ENCODE data around the gene UBE2C.

DNA sequence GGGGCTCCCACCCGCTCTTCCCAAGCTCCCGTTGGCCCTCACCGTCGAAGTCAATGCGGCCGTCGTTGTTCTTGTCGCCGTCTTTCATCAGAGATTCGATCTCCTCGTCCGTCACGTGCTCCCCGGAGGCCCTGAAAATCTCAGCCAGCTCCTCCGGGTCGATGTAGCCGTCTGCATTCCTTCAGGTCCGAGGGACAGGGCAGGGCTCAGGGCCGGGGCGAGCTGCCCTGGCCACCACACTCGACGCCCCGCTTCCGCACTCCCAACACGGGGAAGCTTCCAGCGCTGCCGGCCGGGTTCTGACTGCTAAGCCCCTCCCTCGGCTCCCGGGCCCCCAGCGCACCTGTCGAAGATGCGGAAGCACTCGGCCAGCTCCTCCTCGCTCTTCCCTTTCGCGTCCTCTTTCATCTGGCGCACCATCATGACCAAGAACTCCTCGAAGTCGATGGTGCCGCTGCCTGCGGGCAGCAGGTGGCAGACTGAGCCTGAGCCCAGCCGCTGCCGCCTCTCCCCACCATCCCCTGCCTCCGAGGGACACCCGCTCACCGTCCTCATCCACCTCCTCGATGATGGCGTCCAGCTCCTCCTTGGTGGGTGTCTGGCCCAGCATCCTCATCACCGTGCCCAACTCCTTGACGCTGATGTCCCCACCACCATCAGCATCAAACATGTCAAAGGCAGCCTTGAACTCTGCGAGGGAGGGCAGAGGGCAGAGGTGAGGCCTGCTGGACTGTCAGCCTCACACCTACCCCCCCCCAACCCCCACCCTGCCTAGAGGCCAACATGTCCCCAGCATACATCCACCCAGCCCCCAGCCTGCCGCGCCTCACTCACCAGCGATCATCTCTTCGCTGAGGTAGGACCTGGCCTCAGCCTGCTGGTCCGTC, 11.7 kb downstream of the UBE2C start:
- TF ChIP-seq, protein P1, sequence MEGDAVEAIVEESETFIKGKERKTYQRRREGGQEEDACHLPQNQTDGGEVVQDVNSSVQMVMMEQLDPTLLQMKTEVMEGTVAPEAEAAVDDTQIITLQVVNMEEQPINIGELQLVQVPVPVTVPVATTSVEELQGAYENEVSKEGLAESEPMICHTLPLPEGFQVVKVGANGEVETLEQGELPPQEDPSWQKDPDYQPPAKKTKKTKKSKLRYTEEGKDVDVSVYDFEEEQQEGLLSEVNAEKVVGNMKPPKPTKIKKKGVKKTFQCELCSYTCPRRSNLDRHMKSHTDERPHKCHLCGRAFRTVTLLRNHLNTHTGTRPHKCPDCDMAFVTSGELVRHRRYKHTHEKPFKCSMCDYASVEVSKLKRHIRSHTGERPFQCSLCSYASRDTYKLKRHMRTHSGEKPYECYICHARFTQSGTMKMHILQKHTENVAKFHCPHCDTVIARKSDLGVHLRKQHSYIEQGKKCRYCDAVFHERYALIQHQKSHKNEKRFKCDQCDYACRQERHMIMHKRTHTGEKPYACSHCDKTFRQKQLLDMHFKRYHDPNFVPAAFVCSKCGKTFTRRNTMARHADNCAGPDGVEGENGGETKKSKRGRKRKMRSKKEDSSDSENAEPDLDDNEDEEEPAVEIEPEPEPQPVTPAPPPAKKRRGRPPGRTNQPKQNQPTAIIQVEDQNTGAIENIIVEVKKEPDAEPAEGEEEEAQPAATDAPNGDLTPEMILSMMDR (IDR thresholded peaks at IDR 0.05) = peak in 4 of 6 experiments; percentile 35 to 50 (median 47)
- no peak for TF ChIP-seq POLR2A (IDR thresholded peaks at IDR 0.05)

Measured in thyroid gland (tissue), 4 donors.